ENCODE results near the gene INPP4B.

Gene INPP4B

GRCh38 chr4:142463206-142463605 lies 382.9 kb downstream of the INPP4B start:
- DNase-seq, result no peak

GRCh38 chr4:142452161-142452855 lies 393.8 kb downstream of the INPP4B start:
- DNase-seq, result no peak

GRCh38 chr4:142449771-142450373 lies 396.2 kb downstream of the INPP4B start:
- no peak for DNase-seq

- no peak for DNase-seq
These were observed 399.1 kb downstream of the INPP4B start for GRCh38 chr4:142447009-142447408.

GRCh38 chr4:142443469-142443868 lies 402.6 kb downstream of the INPP4B start:
- DNase-seq, result no peak

- DNase-seq, result no peak
These were observed 406.0 kb downstream of the INPP4B start for GRCh38 chr4:142440093-142440492.

- DNase-seq, result no peak
These were observed 410.4 kb downstream of the INPP4B start for GRCh38 chr4:142435599-142436235.

GRCh38 chr4:142434519-142435224 lies 411.4 kb downstream of the INPP4B start:
- no peak for DNase-seq

GRCh38 chr4:142428715-142429114 lies 417.4 kb downstream of the INPP4B start:
- no peak for DNase-seq

- no peak for DNase-seq
These were observed 418.6 kb downstream of the INPP4B start for GRCh38 chr4:142427456-142427855.

GRCh38 chr4:142423861-142424260 lies 422.2 kb downstream of the INPP4B start:
- no peak for DNase-seq

GRCh38 chr4:142420311-142421095 lies 425.6 kb downstream of the INPP4B start:
- no peak for DNase-seq

- DNase-seq, result no peak
These were observed 426.4 kb downstream of the INPP4B start for GRCh38 chr4:142419712-142420111.

- no peak for DNase-seq
These were observed 427.4 kb downstream of the INPP4B start for GRCh38 chr4:142418697-142419096.

- DNase-seq, result no peak
These were observed 429.3 kb downstream of the INPP4B start for GRCh38 chr4:142416711-142417275.

- no peak for DNase-seq
These were observed 430.0 kb downstream of the INPP4B start for GRCh38 chr4:142416121-142416520.

GRCh38 chr4:142414366-142414990 lies 431.6 kb downstream of the INPP4B start:
- DNase-seq, result no peak

- no peak for DNase-seq
These were observed 432.6 kb downstream of the INPP4B start for GRCh38 chr4:142413485-142413884.

- no peak for DNase-seq
These were observed 434.1 kb downstream of the INPP4B start for GRCh38 chr4:142411993-142412392.

- DNase-seq, result no peak
These were observed 438.1 kb downstream of the INPP4B start for GRCh38 chr4:142408003-142408441.

GRCh38 chr4:142407596-142407995 lies 438.5 kb downstream of the INPP4B start:
- no peak for DNase-seq

Measured in activated naive CD4-positive, alpha-beta T cell (primary cell).